AG08396 (cell line): ENCODE data around the gene SLC39A6.
"Not testable (repeated sequence)": the region's sequence is repeated elsewhere in the genome, so short reads cannot be mapped to it uniquely, and the experiment has no call there.

ENCODE experiments used
- DNase-seq: peaks from one replicate; pipeline ENCODE4 v3.0.0; 2012; ENCODE audit warnings: low spot score, mixed read lengths

The SLC39A6 gene, protein sequence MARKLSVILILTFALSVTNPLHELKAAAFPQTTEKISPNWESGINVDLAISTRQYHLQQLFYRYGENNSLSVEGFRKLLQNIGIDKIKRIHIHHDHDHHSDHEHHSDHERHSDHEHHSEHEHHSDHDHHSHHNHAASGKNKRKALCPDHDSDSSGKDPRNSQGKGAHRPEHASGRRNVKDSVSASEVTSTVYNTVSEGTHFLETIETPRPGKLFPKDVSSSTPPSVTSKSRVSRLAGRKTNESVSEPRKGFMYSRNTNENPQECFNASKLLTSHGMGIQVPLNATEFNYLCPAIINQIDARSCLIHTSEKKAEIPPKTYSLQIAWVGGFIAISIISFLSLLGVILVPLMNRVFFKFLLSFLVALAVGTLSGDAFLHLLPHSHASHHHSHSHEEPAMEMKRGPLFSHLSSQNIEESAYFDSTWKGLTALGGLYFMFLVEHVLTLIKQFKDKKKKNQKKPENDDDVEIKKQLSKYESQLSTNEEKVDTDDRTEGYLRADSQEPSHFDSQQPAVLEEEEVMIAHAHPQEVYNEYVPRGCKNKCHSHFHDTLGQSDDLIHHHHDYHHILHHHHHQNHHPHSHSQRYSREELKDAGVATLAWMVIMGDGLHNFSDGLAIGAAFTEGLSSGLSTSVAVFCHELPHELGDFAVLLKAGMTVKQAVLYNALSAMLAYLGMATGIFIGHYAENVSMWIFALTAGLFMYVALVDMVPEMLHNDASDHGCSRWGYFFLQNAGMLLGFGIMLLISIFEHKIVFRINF

GRCh38 chr18:36129300-36130038 lies at the start of gene SLC39A6, which contains the start of gene ELP2:
TSS of gene SLC39A6 (minus strand) at chr18:36129340. CDS start at chr18:36127007, 2,333 bp downstream.
TSS of gene ELP2 (plus strand) at chr18:36129899. CDS start at chr18:36129934, 35 bp downstream.
- DNase-seq, result peak; percentile 99

DNA sequence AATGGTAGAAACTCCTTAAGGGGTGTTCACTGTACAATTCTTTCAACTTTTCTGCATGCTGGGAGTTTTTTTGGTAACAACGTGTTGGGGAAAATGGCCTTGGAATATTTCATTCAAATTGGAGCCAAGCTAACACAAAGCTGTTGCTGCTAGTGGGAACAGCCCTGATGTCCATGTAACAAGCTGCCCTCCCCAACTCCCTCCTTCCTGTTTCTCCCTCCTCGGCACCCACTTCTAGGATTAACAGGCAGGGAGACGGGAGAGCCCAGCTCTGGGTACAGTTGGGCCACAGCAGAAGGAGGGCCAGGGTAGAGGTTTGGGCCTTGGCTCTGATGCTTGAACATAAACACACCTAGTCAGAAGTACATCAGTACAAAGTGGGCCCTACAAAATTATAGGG lies 48.8 kb upstream of the SLC39A6 start:
- no peak for DNase-seq

DNA sequence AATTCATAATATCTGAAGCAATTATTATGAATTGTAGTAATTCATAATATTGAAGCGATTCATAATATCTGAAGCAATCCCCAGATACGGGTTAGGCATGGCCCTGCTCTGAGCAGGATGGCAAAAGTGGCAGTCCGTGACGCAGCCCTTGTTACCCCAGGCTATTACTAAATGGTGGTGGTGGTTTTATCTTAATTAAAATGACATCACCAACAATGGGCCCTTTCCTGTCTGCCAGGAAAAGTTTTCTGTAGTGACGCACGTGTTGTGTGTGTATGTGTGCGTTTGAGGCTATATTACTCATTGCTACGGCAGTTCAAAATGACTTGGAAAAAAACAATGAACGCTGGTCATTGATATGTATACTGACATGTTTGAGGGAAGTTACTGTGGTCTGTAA lies 47.6 kb upstream of the SLC39A6 start:
- DNase-seq, result no peak

- no peak for DNase-seq
These were observed 47.0 kb upstream of the SLC39A6 start for GRCh38 chr18:36176177-36176584.

GRCh38 chr18:36175481-36175880 lies 46.3 kb upstream of the SLC39A6 start:
- no peak for DNase-seq

DNA sequence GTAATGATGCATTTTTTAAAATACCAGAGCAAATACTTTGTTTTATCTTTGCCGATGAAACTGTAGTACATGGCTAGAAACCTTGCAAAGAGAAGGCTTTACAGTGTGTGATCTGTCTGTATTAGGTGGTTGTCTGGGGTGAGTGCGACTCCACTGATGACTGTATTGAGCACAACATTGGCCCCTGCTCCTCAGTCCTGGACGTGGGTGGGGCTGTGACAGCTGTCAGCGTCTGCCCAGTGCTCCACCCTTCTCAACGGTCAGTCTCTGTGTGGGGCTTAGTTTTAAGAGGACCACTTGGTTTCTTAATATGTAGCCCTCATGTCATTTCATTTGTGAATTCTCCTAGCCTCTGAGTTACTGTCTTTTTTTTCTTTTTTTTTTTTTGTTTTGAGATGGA lies 40.8 kb upstream of the SLC39A6 start:
- no peak for DNase-seq

GRCh38 chr18:36168296-36168695 lies 39.2 kb upstream of the SLC39A6 start:
- not testable (repeated sequence) for DNase-seq

GRCh38 chr18:36167692-36168218 lies 38.6 kb upstream of the SLC39A6 start:
- DNase-seq, result no peak

DNA sequence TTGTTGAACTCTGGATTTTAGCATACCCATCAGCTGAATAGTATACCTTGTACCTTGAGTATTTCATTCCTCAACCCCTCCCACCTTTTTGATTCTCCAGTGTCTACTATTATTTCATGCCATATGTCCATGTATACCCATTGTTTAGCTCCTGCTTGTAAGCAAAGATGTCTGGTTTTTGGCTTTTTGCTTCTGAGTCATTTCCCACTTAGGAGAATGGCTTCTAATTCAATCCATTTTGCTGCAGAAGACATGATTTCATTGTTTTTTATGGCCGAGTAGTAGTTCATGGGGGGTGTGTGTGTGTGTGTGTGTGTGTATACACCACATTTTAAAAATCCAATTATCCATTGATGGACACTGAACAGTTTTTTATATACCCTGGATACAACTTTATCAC lies 33.8 kb upstream of the SLC39A6 start:
- no peak for DNase-seq

DNA sequence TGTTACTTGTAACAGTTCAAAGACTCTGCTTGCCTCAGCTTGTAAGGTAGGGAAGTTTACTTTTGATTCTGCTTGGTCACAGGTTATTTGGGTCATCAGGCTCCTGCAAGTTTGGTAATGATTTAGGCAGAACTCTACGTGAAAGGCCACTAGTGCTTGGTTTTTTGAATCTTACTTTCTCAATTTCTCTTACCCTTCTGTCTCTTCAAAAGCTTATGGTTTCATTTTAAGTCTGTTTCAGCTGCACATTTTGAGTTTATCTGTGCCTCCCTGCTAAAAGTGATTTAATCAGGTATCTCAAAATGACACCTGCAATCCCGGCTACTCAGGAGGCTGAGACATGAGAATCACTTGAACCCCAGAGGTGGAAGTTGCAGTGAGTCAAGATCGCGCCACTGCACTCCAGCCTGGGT lies 31.8 kb upstream of the SLC39A6 start:
- no peak for DNase-seq

GRCh38 chr18:36158266-36158867 lies 29.2 kb upstream of the SLC39A6 start:
- DNase-seq, result peak; percentile 63

GRCh38 chr18:36157441-36157840 lies 28.3 kb upstream of the SLC39A6 start:
- no peak for DNase-seq

DNA sequence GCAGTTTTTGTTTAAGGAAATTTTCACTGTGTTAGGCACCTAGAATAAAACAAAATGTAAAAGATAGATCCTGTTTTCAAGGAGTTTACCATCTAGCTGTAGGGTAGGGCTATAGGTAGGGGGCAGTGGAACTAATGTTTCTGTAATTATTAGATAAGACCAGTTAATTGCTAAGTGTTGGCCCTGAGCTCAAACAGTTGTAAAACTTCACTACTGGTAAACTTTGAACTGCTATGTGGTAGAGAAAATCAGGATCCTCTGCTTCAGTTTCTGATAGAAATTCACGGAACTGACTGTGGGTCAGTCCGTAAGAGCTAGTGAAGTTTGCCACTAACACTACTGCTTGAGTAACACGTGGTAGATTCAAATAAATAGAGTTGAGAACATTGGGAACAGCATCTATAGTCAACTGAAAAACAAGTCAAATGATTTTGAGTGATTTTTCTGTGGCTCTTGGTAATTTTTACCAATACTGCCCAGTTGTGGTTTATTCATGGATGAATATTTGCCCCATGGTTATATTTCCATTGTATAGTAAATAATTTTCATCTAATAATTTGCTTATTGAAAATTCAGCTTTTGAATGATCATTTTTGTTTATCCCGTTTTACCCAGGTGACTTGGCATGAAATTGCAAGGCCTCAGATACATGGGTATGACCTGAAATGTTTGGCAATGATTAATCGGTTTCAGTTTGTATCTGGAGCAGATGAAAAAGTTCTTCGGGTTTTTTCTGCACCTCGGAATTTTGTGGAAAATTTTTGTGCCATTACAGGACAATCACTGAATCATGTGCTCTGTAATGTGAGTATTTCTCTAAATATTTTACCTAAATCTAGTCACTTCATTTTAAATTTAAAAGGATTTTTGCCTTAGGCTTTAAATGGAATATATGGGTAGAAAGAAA lies 27.0 kb upstream of the SLC39A6 start:
- DNase-seq, result no peak

GRCh38 chr18:36153771-36154170 lies 24.6 kb upstream of the SLC39A6 start:
- DNase-seq, result no peak

DNA sequence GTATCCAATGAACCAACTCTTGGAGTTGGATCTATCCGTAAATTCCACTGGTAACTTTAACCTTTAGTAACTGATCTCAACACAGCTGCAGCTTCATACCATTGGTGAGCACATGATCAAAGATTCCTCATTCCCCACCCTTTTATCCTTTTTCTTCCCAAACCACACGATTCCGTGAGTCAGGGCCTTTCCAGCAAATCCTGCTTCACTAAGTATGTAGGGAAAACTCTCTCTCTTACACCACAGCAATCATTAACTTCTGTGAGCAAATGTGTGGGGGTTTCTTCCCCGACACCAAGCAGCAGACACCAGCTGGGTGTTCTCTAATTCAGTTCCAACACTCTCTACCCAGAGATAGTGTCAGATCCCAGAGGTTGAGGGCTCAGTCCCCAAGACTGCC lies 24.1 kb upstream of the SLC39A6 start:
- peak; percentile 31 for DNase-seq

GRCh38 chr18:36152781-36153180 lies 23.6 kb upstream of the SLC39A6 start:
- no peak for DNase-seq

- DNase-seq, result no peak
These were observed 20.6 kb upstream of the SLC39A6 start for GRCh38 chr18:36149514-36150289.

GRCh38 chr18:36143391-36143790 lies 14.3 kb upstream of the SLC39A6 start:
- no peak for DNase-seq

GRCh38 chr18:36142751-36143150 lies 13.6 kb upstream of the SLC39A6 start:
- no peak for DNase-seq

DNA sequence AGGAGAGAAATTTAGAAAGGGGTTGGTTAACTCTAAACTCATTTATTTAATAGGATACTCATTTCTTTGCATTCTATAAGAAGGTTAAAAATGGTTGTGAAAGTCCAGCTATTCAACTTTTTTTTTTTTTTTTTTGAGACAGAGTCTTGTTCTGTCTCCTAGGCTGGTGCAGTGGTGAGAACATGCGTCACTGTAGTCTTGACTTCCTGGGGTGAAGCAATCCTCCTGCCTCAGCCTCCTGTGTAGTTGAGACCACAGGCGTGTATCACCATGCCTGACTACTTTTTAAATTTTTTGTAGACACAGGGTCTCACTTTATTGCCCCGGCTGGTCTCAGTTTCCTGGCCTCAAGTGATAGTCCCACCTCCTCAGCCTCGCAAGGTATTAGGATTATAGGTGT lies 12.4 kb upstream of the SLC39A6 start:
- DNase-seq, result no peak
